ENCODE measurements around the gene EFEMP1.

The EFEMP1 gene

GRCh38 chr2:55896633-55897032, 26.9 kb downstream of the EFEMP1 start:
- FAIRE-seq: no peak

DNA sequence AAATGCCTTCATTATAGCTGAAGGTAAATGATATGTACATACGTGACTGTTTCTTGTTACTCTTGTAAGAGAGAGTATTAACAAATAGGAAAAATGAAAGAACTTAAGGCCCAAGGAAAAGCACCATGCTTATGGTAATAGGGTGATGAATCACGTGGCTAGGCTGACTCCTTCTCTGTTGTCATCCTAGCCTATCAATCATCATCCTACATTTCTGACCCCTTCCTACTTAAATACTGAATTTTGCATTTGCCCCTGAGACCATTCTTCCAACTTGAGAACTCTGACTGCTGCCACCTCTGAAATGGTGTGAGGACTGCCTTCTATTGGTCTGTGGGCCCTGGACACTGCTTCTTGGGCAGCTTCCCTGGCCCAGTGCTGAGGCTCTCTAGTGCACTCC, 28.9 kb downstream of the EFEMP1 start:
- FAIRE-seq: no peak

DNA sequence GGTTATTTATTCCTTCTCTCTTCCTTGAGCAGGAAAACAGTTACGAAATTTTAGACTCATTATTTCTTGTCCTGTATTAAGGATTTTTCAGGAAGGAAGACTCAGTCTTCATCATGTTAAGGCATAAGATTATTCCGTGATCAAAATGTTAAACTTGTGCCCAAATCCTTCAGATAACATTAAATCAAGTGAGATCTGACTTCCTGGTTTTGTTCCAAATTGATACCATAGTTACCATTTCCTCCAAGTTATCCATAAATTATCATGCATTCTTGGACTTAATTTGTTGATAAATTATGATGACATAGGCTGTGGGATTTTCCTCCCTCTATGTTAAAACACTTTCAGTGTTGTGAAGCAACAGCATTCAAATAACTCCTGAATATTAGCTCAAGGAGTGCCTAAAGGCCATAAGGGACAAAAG, 31.9 kb downstream of the EFEMP1 start:
- FAIRE-seq: no peak

- no peak for FAIRE-seq
Observed at GRCh38 chr2:55888936-55889335, 34.6 kb downstream of the EFEMP1 start.

GRCh38 chr2:55887901-55888624, 35.5 kb downstream of the EFEMP1 start:
- FAIRE-seq: no peak

DNA sequence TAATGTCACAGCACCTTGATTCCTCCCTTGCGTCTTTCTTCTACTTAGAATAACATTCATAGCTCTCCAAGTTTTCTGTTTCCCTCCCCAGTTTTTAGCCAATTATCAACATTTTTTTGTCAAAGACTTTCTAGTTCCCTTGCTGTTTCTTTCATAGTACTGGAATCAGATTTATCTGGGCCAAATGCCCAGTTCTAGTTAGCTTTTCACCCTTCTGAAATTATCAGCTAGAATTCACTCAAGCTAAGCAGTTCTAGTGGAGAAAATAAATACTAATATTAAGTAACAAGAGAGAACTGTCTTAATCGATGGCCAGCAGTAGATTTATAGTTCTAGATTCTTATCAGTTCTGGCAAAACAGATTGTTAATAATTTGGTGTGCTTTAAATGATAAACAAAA, 36.2 kb downstream of the EFEMP1 start:
- no peak for FAIRE-seq

GRCh38 chr2:55885944-55886281, 37.7 kb downstream of the EFEMP1 start:
- FAIRE-seq: no peak

DNA sequence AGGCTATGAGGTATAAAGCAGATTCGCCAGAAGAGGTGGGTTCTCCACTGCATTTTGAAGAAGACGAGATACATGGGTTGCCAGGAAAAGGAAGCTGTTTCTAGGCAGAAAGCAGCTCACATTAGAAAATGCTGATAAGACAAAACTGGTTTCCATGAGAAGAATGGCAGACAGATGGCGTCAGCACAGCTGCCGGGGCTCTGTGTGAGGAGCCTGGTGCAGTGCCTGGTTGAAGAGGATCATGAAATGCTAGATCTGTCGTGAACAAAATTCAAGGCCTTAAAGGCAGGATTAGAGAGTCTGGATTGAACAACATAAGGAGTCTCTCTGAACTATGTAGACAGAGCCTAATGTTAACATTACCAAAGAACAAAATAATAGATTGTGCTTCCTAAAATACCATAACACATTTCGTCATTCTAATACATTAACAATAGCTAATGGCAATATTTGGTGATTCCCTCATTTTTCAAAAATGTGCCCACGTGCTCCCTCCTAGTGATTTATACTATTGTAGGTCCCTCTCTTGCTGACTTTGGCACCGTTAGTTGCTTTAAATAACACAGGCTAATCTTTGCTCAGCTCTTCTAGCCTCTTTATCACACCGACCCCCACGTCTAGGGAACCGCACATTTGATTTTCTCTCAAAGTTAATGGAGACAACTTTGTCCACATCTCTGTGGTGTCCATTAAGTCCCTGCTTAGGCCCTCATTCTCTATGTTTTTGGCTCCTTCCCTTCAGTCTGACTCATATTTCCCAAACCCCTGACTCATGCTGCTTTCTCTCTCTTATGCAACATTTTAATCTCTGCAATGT, 38.2 kb downstream of the EFEMP1 start:
- FAIRE-seq: no peak

GRCh38 chr2:55883829-55884228, 39.8 kb downstream of the EFEMP1 start:
- no peak for FAIRE-seq

- no peak for FAIRE-seq
Observed at GRCh38 chr2:55883357-55883756, 40.2 kb downstream of the EFEMP1 start.

DNA sequence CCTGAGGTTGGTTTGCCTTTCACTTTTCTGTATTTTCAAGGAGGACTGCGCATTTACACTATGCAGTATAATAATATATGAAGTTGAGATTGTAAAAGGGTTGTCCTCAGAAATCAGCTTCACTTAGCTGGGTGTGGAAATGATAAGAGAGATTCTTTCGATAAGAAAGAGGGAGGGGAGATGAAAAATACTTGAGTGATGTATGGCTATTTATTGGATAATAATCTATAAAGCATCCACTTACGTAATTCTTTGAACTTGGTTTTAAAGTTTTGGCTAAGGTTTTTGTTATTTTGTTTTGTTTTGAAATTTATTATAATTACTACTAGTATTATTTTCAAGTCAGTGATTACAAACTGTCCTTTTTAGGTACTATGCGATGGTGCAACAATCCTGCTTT, 40.6 kb downstream of the EFEMP1 start:
- no peak for FAIRE-seq

DNA sequence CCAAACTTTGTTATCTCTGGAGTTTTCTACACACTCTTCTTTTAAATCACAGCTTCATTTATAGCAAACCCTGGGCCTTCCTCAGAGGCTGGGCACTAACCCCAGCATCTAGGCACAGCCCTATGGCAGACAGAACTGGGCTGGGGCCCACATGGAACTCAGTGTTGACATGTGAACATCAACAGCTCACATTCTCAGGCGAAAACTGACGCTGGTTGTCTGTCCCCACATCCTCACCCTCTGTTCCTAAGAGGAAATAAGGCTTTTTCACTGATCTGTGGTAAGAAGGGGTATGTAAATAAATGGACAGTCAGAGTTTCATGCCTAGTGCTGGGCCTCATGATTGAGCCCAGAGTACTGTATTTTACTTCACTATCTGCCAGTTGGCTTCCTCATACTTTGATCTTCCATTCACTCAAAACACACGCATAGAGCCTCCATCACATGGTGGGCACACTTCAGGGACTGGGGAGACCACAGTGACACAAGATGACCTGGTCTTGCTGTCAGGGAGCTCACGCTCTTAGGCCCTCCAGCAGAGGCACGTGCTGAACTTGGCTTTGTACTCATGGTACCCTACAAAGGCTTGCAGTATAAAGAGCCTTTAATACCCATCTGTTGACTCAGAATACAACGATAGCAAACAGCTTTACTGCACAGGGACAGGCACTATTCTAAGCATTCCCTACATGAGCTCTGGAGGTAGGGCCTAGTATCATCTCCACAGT, 43.0 kb downstream of the EFEMP1 start:
- FAIRE-seq: no peak

DNA sequence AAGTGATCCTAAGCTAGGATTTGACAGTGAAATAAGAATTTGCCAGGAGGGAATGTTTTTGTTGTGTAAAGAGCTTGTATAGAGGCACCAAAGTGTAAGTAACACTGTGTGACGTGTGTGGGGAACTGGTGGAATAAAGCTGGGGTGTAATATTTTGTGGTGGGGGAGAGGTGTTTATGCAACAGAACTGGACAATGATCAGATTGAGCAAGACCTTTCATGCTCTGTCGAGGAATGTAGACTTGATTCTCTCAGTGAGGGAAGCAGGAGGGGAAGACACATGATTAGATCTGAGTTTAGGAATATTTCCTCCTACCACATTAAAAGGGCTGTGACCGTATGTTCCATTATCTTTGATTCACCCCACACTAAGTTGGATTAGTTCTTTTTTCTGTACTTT, 43.6 kb downstream of the EFEMP1 start:
- no peak for FAIRE-seq

DNA sequence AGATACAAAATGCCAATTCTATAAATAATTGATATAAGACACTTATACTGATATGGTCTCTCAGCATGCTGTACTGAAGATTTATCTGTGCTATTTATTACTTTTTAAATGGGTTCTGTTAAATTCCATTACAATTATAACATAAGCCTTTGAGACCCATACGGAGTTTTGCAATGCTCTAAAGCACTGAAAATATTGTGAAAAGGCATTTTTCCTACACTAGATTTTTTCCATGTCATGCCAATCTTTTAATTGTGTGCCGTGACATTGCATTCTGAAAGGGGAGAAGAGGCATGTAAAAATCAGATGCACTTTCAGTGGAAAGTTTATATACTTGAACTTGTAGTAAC, 46.5 kb downstream of the EFEMP1 start:
- no peak for FAIRE-seq

DNA sequence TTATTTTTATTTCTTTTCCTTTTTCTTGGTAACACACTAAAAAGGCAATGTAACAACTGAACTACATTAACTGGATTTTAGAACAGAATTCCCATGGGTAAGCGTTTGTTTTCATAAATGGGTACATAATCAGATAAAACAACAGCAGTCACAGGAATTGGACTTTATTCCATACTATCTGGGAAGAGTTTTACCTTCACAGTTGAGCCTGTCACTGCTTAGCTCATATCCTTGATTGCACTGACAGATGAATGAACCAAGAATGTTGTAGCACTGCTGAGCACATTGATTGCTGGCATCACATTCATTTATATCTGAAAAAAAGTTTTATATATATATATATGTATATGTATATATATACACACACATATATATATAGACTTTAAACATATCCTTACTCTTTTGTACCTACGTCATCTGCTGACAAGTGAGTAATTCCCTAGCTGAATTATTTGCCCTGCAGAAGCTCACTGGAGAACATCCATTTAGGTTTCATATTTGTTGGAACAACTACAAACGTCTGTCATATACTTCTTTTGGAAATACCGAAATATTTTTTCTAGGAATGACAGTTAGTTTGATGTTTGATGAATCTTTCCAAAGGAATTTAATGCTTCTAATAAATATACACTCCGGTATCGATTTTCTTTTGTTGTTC, 47.0 kb downstream of the EFEMP1 start:
- FAIRE-seq: no peak

DNA sequence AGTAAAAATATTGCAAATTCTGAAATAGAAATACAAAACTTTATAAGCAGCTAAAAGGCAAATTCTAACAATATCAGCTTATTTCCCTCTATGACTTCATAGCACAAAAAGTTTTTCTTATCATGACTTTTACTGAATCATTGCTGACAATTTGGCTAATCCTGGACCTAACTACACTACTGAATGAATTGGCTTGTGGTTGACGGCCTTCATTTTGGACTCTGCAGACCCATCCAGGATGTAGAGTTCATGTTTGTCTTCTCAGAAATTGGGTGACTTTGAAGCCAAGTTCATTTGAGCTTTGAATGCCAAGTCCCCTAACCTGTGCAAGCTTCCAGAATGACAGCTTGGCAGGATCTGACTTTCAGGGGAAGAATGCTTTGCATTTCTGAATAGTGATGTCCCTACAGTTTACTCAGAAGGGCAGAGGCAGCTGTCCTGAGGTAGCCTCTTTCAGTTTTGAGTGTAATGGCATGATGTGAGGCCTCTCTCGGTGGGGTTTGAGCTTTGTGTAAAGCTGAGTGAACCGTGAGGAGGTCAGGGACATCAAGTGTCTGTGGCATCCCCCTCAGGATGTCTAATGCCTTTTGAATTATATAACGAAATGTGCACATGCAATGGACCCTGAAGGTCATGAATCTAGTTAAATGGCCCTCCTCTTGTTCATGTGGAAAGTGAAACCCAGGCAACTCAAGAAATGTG, 48.0 kb downstream of the EFEMP1 start:
- no peak for FAIRE-seq

GRCh38 chr2:55874338-55874737, 49.2 kb downstream of the EFEMP1 start:
- no peak for FAIRE-seq

GRCh38 chr2:55871637-55872036, 51.9 kb downstream of the EFEMP1 start:
- FAIRE-seq: no peak

GRCh38 chr2:55869637-55870325, 53.8 kb downstream of the EFEMP1 start:
- FAIRE-seq: no peak

DNA sequence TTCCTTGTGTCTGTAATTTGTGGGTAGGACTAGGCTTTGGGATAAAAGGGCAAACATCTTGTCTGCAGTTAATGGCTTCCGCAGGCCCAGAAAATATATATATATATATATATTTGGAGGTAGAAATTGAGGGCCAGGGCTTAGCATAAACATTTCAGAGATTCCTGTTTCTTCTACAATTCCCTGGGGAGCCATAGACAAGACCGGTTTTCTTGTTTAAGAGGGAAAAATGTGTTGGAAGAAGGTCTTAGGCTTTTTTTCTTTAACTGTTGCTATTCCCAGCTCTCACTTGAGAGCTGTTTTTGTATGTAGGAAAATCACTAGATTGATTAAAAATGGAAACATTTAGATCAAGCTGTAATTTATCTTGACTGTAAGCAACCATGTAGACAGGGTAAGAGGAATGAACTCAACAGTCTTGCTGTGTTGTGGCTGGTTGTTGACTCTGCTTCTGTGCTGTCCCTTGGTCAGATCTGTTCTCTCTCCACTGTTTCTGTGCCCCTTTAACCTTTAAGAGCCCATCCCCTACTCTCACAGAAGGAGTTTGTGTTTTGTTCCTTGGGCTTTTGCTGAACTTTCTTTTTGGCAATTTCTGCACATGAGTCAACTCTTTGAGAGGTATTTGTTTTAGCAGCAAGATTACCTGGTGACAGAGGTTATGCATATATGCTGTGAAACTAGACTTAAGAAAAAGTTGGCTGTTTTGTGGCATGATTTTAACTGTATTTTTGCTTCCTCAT, 58.3 kb downstream of the EFEMP1 start:
- FAIRE-seq: no peak

DNA sequence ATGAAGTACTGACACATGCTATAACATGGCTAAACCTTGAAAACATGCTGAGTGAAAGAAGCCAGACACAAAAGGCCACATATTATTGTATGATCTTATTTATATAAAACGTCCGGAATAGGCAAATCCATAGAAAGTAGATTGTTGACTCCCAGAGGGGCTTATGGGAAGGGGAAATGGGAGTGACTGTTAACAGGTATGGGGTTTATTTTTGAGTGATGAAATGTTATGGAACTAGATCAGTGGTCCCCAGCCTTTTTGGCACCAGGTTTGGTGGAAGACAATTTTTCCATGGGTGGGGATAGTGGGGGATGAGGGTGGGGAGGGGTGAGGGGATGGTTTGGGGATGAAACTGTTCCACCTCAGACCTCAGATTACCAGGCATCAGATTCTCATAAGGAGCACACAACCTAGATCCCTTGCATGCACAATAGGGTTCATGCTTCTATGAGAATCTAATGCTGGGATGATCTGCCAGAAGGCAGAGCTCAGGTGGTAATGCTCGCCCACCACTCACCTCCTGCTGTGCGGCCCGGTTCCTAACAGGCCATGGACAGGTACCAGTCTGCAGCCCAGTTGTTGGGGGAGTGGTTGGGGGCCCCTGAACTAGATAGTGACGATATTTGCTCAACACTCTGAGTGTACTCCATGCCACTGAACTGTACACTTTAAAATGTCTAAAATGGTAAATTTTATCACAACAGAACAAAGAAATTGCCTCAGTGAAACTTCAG, 59.1 kb downstream of the EFEMP1 start:
- no peak for FAIRE-seq
